Keratinocyte (primary cell): Measurements from ENCODE around the gene CSNK1G2. TPM values are rescaled to one million over a fixed set of nuclear protein-coding genes. Genes with fewer than 3 reads are reported as not detected.

ENCODE experiments used
- DNase-seq: peaks from one replicate; pipeline ENCODE4 v3.0.0-alpha.2; 2011; ENCODE audit warnings: low read depth, missing footprints, low spot score
- FAIRE-seq: peaks from 2 replicates; lab custom pipeline; 2011; peaks lifted over from hg19 to GRCh38; lab: Jason Lieb, UNC
- H2AFZ ChIP-seq: 2 replicates; pipeline ENCODE4 v1.6.0; 2012; ENCODE audit warnings: low read length, control low read depth, inconsistent platforms; ENCODE audit not compliant: control insufficient read depth
- H3K27ac ChIP-seq: 2 replicates; pipeline ENCODE4 v1.5.1; 2011; ENCODE audit warnings: low read length; ENCODE audit not compliant: control insufficient read depth, insufficient read depth
- H3K27me3 ChIP-seq: 3 replicates; pipeline ENCODE4 v1.6.0; 2011; ENCODE audit warnings: low read length; ENCODE audit not compliant: control insufficient read depth, insufficient read depth; ENCODE audit errors: extremely low read depth
- H3K36me3 ChIP-seq, 2 experiments: 2 replicates in 1 of 2; 3 replicates in 1 of 2; pipeline ENCODE4 v1.5.1; 2011; ENCODE audit warnings: low read length in 2 of 2, mild to moderate bottlenecking in 1 of 2; ENCODE audit not compliant: control insufficient read depth in 2 of 2, insufficient read depth in 2 of 2; ENCODE audit errors: extremely low read depth in 1 of 2
- H3K4me1 ChIP-seq: 3 replicates; pipeline ENCODE4 v1.5.1; 2011; ENCODE audit warnings: low read length; ENCODE audit not compliant: control insufficient read depth, insufficient read depth; ENCODE audit errors: extremely low read depth
- H3K4me2 ChIP-seq: 3 replicates; pipeline ENCODE4 v1.6.0; 2011; ENCODE audit warnings: low read depth, low read length; ENCODE audit not compliant: control insufficient read depth, insufficient read depth; ENCODE audit errors: extremely low read depth
- H3K4me3 ChIP-seq, 3 experiments: fragments of 200-600 bp in 1 of 3; sonication (generic) in 1 of 3; 2 replicates in 2 of 3; 3 replicates in 1 of 3; pipeline ENCODE4 v1.5.1; 2011 to 2016; ENCODE audit warnings: low read length in 3 of 3, mild to moderate bottlenecking in 3 of 3, control low read depth in 2 of 3, inconsistent platforms in 1 of 3, low read depth in 1 of 3, mixed read lengths in 1 of 3, mixed run types in 1 of 3, moderate library complexity in 1 of 3; ENCODE audit not compliant: control insufficient read depth in 2 of 3, insufficient read depth in 2 of 3; ENCODE audit errors: extremely low read depth in 1 of 3
- H3K79me2 ChIP-seq: 2 replicates; pipeline ENCODE4 v1.6.0; 2012; ENCODE audit warnings: low read length; ENCODE audit not compliant: control insufficient read depth, insufficient read depth
- H3K9ac ChIP-seq: 3 replicates; pipeline ENCODE4 v1.6.0; 2011; ENCODE audit warnings: low read length; ENCODE audit not compliant: control insufficient read depth, insufficient read depth; ENCODE audit errors: extremely low read depth
- H3K9me1 ChIP-seq: 3 replicates; pipeline ENCODE4 v1.6.0; 2011; ENCODE audit warnings: low read length; ENCODE audit not compliant: control insufficient read depth, insufficient read depth; ENCODE audit errors: extremely low read depth
- H3K9me3 ChIP-seq: 2 replicates; pipeline ENCODE4 v1.5.1; 2012; ENCODE audit warnings: low read depth, low read length; ENCODE audit not compliant: control insufficient read depth
- H4K20me1 ChIP-seq: 3 replicates; pipeline ENCODE4 v1.6.0; 2011; ENCODE audit warnings: low read length; ENCODE audit not compliant: control insufficient read depth, insufficient read depth; ENCODE audit errors: extremely low read depth
- EZH2 ChIP-seq: IDR thresholded peaks from one replicate; pipeline ENCODE4 v1.6.1; 2012; ENCODE audit warnings: inconsistent platforms, mild to moderate bottlenecking, low read length, moderate library complexity
- dilution Hi-C: fragments of 300-500 bp; cut with MboI; formaldehyde crosslinking; loops from one replicate; pipeline ENCODE4 v1.7.0; 2020; ENCODE audit warnings: low sequenced_read_pairs; ENCODE audit not compliant: extremely low pct_ligation_motif_present
- polyA plus RNA-seq, 5 experiments: library from polyadenylated mRNA; depleted of rRNA in 3 of 5; stranded (reverse) in 3 of 5; stranded (forward) in 1 of 5; unstranded in 1 of 5; fragments of >200 nt; gene quantifications; 1 replicate in 1 of 5; 2 replicates in 3 of 5; 3 replicates in 1 of 5; pipeline versions ENCODE4 v1.2.1 to v1.2.3, GENCODE V29; 2011 to 2012; ENCODE audit warnings: missing spikeins in 2 of 5, low read depth in 1 of 5, low replicate concordance in 1 of 5
- TF ChIP-seq, protein P1 (sequence below), 3 experiments: IDR thresholded peaks in 1 of 3; conservative IDR thresholded peaks in 1 of 3; optimal IDR thresholded peaks in 1 of 3; 2 replicates in 2 of 3; 3 replicates in 1 of 3; pipeline versions ENCODE3 to v1.5.1; 2011; ENCODE audit warnings: low read length in 3 of 3, mild to moderate bottlenecking in 3 of 3, moderate library complexity in 2 of 3, control low read depth in 1 of 3, inconsistent platforms in 1 of 3; ENCODE audit not compliant: insufficient read depth in 2 of 3; ENCODE audit errors: extremely low read depth in 1 of 3

The CSNK1G2 gene
- polyA plus RNA-seq, 1 donor (not counting 4 experiments of a cell fraction or from before 2014, with no cell fraction given), result 34.9 TPM

GRCh38 chr19:1991018-1991913 is 50.3 kb downstream of the CSNK1G2 start:
- H3K4me1 ChIP-seq, result no peaks in the 10 kb centered on the region
- no peak overlapping the region for H2AFZ ChIP-seq
- peaks cover 29 to 32% of the 10 kb centered on the region in 2 experiments for H3K36me3 ChIP-seq
- no peaks in the 10 kb centered on the region for H3K79me2 ChIP-seq
- DNase-seq (no peak), FAIRE-seq (no peak)
- H3K9me1 ChIP-seq, result no peaks in the 10 kb centered on the region
- no peak overlapping the region for H3K4me3 ChIP-seq
- no peaks in the 10 kb centered on the region for H3K9me3 ChIP-seq
- TF ChIP-seq, protein P1, sequence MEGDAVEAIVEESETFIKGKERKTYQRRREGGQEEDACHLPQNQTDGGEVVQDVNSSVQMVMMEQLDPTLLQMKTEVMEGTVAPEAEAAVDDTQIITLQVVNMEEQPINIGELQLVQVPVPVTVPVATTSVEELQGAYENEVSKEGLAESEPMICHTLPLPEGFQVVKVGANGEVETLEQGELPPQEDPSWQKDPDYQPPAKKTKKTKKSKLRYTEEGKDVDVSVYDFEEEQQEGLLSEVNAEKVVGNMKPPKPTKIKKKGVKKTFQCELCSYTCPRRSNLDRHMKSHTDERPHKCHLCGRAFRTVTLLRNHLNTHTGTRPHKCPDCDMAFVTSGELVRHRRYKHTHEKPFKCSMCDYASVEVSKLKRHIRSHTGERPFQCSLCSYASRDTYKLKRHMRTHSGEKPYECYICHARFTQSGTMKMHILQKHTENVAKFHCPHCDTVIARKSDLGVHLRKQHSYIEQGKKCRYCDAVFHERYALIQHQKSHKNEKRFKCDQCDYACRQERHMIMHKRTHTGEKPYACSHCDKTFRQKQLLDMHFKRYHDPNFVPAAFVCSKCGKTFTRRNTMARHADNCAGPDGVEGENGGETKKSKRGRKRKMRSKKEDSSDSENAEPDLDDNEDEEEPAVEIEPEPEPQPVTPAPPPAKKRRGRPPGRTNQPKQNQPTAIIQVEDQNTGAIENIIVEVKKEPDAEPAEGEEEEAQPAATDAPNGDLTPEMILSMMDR (optimal IDR thresholded peaks at IDR 0.05 in 1 of 3, IDR thresholded peaks at IDR 0.05 in 1 of 3, conservative IDR thresholded peaks at IDR 0.05 in 1 of 3; ENCODE audit: extremely low read depth in 1 of 3, insufficient read depth in 2 of 3, low read length in 3 of 3), result no peak
- TF ChIP-seq EZH2, result no peak
- no peak overlapping the region for H3K9ac ChIP-seq
- H3K27ac ChIP-seq, result no peak overlapping the region
- H4K20me1 ChIP-seq, result peaks cover 2% of the 10 kb centered on the region
- dilution Hi-C loops, result no loop called here
- no peak overlapping the region for H3K4me2 ChIP-seq
- H3K27me3 ChIP-seq, result no peaks in the 10 kb centered on the region

GRCh38 chr19:1992759-1993260 is 51.8 kb downstream of the CSNK1G2 start:
- Histone ChIP-seq H4K20me1 (no peaks in the 10 kb centered on the region), H2AFZ (no peak overlapping the region), H3K4me2 (no peak overlapping the region), H3K27ac (no peak overlapping the region), H3K4me3 (no peak overlapping the region), H3K9me3 (no peaks in the 10 kb centered on the region), H3K4me1 (no peaks in the 10 kb centered on the region), H3K9ac (no peak overlapping the region), H3K9me1 (no peaks in the 10 kb centered on the region), H3K36me3 (peaks cover 24 to 25% of the 10 kb centered on the region in 2 experiments), H3K27me3 (no peaks in the 10 kb centered on the region), H3K79me2 (no peaks in the 10 kb centered on the region)
- dilution Hi-C loops, result no loop called here
- DNase-seq (no peak), FAIRE-seq (no peak)
- TF ChIP-seq, protein P1 (optimal IDR thresholded peaks at IDR 0.05 in 1 of 3, IDR thresholded peaks at IDR 0.05 in 1 of 3, conservative IDR thresholded peaks at IDR 0.05 in 1 of 3; ENCODE audit: extremely low read depth in 1 of 3, insufficient read depth in 2 of 3, low read length in 3 of 3), result no peak
- no peak for TF ChIP-seq EZH2
